KOPT-K1 (cell line): Measurements from ENCODE around the gene SKIC8.
"Not testable (repeated sequence)": the region's sequence is repeated elsewhere in the genome, so short reads cannot be mapped to it uniquely, and the experiment has no call there.

Experiments used
- H3K27ac ChIP-seq: fragments of 200-600 bp; sonication (generic); 2 replicates; pipeline ENCODE4 v1.5.1; 2016; ENCODE audit warnings: antibody characterized with exemption, mild to moderate bottlenecking, low read depth, low read length; ENCODE audit not compliant: poor library complexity, severe bottlenecking
- H3K36me3 ChIP-seq: fragments of 200-600 bp; sonication (generic); 2 replicates; pipeline ENCODE4 v1.5.1; 2017; ENCODE audit warnings: antibody characterized with exemption, mild to moderate bottlenecking, low read length, moderate library complexity; ENCODE audit not compliant: insufficient read depth
- H3K9me3 ChIP-seq: fragments of 200-600 bp; sonication (generic); 2 replicates; pipeline ENCODE4 v1.5.1; 2017; ENCODE audit warnings: antibody characterized with exemption, low read length, mild to moderate bottlenecking; ENCODE audit not compliant: insufficient read depth, poor library complexity, severe bottlenecking

SKIC8 gene

GRCh38 chr15:78259232-78259631 is 40.2 kb downstream of the SKIC8 start:
- no peak overlapping the region for H3K27ac ChIP-seq
- H3K36me3 ChIP-seq = no peaks in the 10 kb centered on the region
- no peaks in the 10 kb centered on the region for H3K9me3 ChIP-seq

GRCh38 chr15:78257681-78258080 is 41.7 kb downstream of the SKIC8 start:
- Histone ChIP-seq H3K36me3 (no peaks in the 10 kb centered on the region), H3K27ac (no peak overlapping the region), H3K9me3 (no peaks in the 10 kb centered on the region)

- H3K27ac ChIP-seq = no peak overlapping the region
- H3K36me3 ChIP-seq = no peaks in the 10 kb centered on the region
- no peaks in the 10 kb centered on the region for H3K9me3 ChIP-seq
Measured at GRCh38 chr15:78256044-78256437, 43.4 kb downstream of the SKIC8 start.

GRCh38 chr15:78255421-78256043 is 43.9 kb downstream of the SKIC8 start:
- H3K27ac ChIP-seq = no peak overlapping the region
- H3K9me3 ChIP-seq = no peaks in the 10 kb centered on the region
- no peaks in the 10 kb centered on the region for H3K36me3 ChIP-seq

GRCh38 chr15:78251136-78251535 is 48.3 kb downstream of the SKIC8 start:
- no peaks in the 10 kb centered on the region for H3K36me3 ChIP-seq
- no peak overlapping the region for H3K27ac ChIP-seq
- H3K9me3 ChIP-seq = no peaks in the 10 kb centered on the region

DNA sequence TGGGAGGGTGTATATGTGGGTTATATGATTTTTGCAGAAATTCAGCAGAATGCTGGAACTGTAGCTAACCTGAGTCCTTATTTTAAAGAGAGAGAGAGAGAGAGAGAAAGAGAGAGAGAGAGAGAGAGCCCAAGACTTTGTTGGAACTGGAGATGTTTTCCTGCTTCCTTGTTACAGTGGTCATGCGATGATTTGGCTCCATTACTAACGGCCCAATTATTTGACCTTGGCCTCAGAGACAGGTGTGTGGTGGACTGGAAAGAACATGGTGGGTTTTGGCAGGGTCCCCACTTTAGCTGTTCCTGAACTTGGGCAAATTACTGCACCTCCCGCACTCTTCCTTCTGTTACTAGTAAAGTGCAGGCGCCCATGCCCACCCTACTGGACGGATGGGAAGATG is 50.3 kb downstream of the SKIC8 start:
- Histone ChIP-seq H3K36me3 (no peaks in the 10 kb centered on the region), H3K27ac (no peak overlapping the region), H3K9me3 (no peaks in the 10 kb centered on the region)

DNA sequence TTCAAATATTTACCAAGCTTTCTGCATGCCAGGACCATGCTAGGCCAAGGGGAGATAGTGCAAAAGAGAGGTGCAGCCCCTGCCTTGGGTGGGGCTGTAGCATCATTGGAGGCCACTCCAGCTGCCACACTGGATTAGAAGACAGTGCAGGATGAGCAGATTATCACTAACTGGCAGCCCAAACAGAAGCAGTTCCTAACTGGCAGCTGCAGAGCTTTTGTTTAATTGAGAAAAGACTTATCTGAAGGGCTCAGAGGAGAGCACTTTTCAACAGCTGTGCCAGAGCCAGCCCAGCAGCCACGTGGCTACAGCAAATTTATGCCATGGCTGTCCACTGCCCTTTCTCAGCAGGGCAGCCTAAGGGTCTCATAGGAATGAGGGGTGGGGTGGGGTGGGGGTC is 51.5 kb downstream of the SKIC8 start:
- Histone ChIP-seq H3K27ac (no peak overlapping the region), H3K9me3 (no peaks in the 10 kb centered on the region), H3K36me3 (no peaks in the 10 kb centered on the region)

DNA sequence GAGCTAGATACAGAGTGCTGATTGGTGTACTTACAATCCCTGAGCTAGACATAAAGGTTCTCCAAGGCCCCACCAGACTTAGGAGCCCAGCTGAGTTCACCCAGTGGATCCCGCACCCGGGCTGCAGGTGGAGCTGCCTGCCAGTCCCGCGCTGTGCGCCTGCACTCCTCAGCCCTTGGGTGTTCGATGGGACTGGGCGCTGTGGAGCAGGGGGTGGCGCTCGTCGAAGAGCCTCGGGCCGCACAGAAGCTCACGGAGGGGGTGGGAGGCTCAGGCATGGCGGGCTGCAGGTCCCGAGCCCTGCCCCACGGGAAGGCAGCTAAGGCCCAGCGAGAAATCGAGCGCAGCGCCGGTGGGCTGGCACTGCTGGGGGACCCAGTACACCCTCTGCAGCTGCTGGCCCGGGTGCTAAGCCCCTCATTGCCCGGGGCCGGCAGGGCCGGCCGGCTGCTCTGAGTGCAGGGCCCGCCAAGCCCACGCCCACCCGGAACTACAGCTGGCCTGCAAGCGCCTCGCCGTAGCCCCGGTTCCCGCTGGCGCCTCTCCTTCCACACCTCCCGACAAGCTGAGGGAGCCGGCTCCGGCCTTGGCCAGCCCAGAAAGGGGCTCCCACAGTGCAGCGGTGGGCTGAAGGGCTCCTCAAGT is 53.3 kb downstream of the SKIC8 start:
- not testable (repeated sequence) for H3K27ac ChIP-seq, H3K36me3 ChIP-seq, H3K9me3 ChIP-seq

DNA sequence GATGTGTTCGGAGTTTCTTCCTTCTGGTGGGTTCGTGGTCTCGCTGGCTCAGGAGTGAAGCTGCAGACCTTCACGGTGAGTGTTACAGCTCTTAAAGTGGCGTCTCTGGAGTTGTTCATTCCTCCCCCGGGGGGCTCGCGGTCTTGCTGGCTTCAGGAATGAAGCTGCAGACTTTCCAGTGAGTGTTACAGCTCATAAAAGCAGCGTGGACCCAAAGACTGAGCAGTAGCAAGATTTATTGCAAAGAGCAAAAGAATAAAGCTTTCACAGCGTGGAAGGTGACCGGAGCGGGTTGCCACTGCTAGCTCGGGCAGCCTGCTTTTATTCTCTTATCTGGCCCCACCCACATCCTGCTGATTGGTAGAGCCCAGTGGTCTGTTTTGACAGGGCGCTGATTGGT is 54.0 kb downstream of the SKIC8 start:
- not testable (repeated sequence) for H3K27ac ChIP-seq, H3K9me3 ChIP-seq

DNA sequence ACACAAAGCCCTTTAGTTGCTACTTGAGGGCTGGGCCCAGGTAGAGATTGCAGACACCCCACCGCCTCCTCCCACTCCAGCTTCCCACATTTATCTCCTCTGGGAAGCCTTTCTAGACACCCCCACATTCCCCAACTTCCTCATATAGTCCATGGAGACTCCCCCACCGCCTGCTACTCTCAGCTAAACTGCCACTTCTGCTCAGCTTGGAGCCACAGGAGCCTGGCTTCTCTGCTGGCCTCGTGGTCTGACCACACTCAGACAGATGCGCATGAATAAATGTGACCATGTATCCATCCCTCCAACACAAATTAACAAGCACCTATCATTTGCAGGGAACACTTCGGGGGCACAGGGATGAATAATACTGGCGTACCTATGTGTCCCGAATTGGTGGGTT is 54.5 kb downstream of the SKIC8 start:
- Histone ChIP-seq H3K36me3 (no peaks in the 10 kb centered on the region), H3K9me3 (no peaks in the 10 kb centered on the region), H3K27ac (no peak overlapping the region)

More for the DNA sequence above, 54.0 kb downstream of the SKIC8 start:
- not testable (repeated sequence) for H3K36me3 ChIP-seq

DNA sequence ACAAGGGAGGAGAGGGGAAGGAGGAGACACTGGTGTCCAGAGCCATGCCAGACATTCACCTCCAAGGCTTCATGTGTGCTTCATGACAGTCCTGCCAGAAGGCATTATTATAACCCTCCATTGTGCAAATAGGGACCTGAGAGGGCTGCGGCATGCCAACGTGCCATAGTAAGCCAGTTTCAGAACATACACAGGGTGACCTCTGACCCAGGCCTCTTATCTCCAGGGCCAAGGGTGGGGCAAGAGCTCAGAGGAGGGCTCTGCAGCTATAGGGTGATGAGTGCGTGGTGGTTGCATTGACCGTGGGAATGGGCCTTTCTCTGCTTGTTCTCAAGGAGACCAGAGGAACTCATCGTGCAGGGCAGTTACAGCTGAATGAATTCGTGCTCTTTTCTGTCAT is 55.3 kb downstream of the SKIC8 start:
- Histone ChIP-seq H3K36me3 (no peaks in the 10 kb centered on the region), H3K27ac (no peak overlapping the region)

GRCh38 chr15:78243491-78243941 is 55.9 kb downstream of the SKIC8 start:
- Histone ChIP-seq H3K9me3 (no peaks in the 10 kb centered on the region), H3K27ac (no peak overlapping the region), H3K36me3 (no peaks in the 10 kb centered on the region)

More for the DNA sequence above, 55.3 kb downstream of the SKIC8 start:
- H3K9me3 ChIP-seq = no peaks in the 10 kb centered on the region

GRCh38 chr15:78243058-78243457 is 56.4 kb downstream of the SKIC8 start:
- H3K27ac ChIP-seq = no peak overlapping the region
- no peaks in the 10 kb centered on the region for H3K9me3 ChIP-seq
- no peaks in the 10 kb centered on the region for H3K36me3 ChIP-seq

- Histone ChIP-seq H3K36me3 (no peaks in the 10 kb centered on the region), H3K27ac (no peak overlapping the region), H3K9me3 (no peaks in the 10 kb centered on the region)
Measured at GRCh38 chr15:78242128-78242527, 57.3 kb downstream of the SKIC8 start.

DNA sequence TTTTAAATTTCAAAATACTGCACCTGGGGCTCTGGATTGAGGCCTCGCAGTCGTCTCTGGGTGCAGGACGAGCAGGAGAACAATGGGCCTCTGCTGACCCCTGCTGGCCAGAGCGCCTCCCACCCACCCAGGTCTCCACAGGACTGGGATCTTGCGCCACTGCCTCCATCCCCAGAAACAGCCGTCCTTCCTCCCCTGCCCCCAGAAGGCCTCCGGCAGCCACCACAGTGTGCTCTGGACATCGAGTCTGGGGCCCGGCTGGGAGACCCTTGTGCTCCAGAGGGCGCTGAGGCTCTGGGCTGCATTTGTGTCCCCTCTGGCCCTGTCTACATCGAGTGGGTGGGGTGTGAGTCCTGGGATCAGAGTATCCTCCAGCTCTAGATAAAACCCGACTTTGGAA is 58.4 kb downstream of the SKIC8 start:
- H3K36me3 ChIP-seq = no peaks in the 10 kb centered on the region

GRCh38 chr15:78239811-78240210 is 59.6 kb downstream of the SKIC8 start:
- Histone ChIP-seq H3K36me3 (no peaks in the 10 kb centered on the region), H3K9me3 (no peaks in the 10 kb centered on the region), H3K27ac (no peak overlapping the region)

More for the DNA sequence above, 58.4 kb downstream of the SKIC8 start:
- H3K27ac ChIP-seq = no peak overlapping the region
- no peaks in the 10 kb centered on the region for H3K9me3 ChIP-seq
